CD8-positive, alpha-beta memory T cell (primary cell): ENCODE results near the gene PPP1R12B. TPM values are rescaled to one million over a fixed set of nuclear protein-coding genes. Genes with fewer than 3 reads are reported as not detected.
"Not testable (repeated sequence)": the region's sequence is repeated elsewhere in the genome, so short reads cannot be mapped to it uniquely, and the experiment has no call there.

Source experiments
- CTCF ChIA-PET: fragments of 350-600 bp; sonication (Branson Sonifier 250); formaldehyde crosslinking; loops from one replicate; lab custom pipeline; 2021; ENCODE audit warnings: antibody characterized with exemption; lab: Charles Lee
- POLR2A ChIA-PET: fragments of 350-600 bp; sonication (Branson Sonifier 250); formaldehyde crosslinking; loops from one replicate; lab custom pipeline; 2021; ENCODE audit warnings: antibody characterized with exemption; lab: Charles Lee
- DNase-seq, 5 donors: peaks; one replicate each; pipeline versions ENCODE4 v3.0.0 to v3.0.0-alpha.2; 2020 to 2022; ENCODE audit warnings: mixed read lengths in 1 of 5
- H3K27ac ChIP-seq: one replicate; pipeline ENCODE4 v1.7.0; 2013; ENCODE audit warnings: low read depth, mild to moderate bottlenecking, low read length, moderate library complexity
- H3K27me3 ChIP-seq: 2 replicates; pipeline ENCODE4 v1.7.0; 2013; ENCODE audit warnings: low read length, mild to moderate bottlenecking; ENCODE audit not compliant: insufficient read depth, poor library complexity, severe bottlenecking
- H3K36me3 ChIP-seq: 2 replicates; pipeline ENCODE4 v1.7.0; 2013; ENCODE audit warnings: mild to moderate bottlenecking, low read length, moderate library complexity; ENCODE audit not compliant: insufficient read depth
- H3K4me1 ChIP-seq: 2 replicates; pipeline ENCODE4 v1.7.0; 2013; ENCODE audit warnings: mild to moderate bottlenecking, low read length, moderate library complexity; ENCODE audit not compliant: insufficient read depth
- H3K4me3 ChIP-seq: 2 replicates; pipeline ENCODE4 v1.7.0; 2013; ENCODE audit warnings: mild to moderate bottlenecking, low read length
- H3K9me3 ChIP-seq: 2 replicates; pipeline ENCODE4 v1.7.0; 2013; ENCODE audit warnings: mild to moderate bottlenecking, low read length
- H3K27ac Mint-ChIP-seq, 8 donors: one replicate each; pipeline ENCODE4 v1.8.0; 2020 to 2021; ENCODE audit warnings: mixed read lengths in 8 of 8, mild to moderate bottlenecking in 6 of 8, inconsistent platforms in 3 of 8, moderate library complexity in 3 of 8
- H3K27me3 Mint-ChIP-seq, 2 donors: one replicate each; pipeline ENCODE4 v1.8.0; 2020 to 2021; ENCODE audit warnings: mixed read lengths in 2 of 2, mild to moderate bottlenecking in 1 of 2, moderate library complexity in 1 of 2
- H3K36me3 Mint-ChIP-seq, 3 donors: one replicate each; pipeline ENCODE4 v1.8.0; 2020 to 2021; ENCODE audit warnings: mixed read lengths in 3 of 3, inconsistent platforms in 1 of 3, mild to moderate bottlenecking in 1 of 3
- H3K4me1 Mint-ChIP-seq, 3 donors: one replicate each; pipeline ENCODE4 v1.8.0; 2020 to 2021; ENCODE audit warnings: mixed read lengths in 3 of 3, inconsistent platforms in 1 of 3, mild to moderate bottlenecking in 1 of 3
- H3K4me3 Mint-ChIP-seq, 7 donors: one replicate each; pipeline ENCODE4 v1.8.0; 2020 to 2021; ENCODE audit warnings: mixed read lengths in 7 of 7, mild to moderate bottlenecking in 6 of 7, moderate library complexity in 4 of 7, inconsistent platforms in 2 of 7
- H3K9me3 Mint-ChIP-seq, 5 donors: one replicate each; pipeline ENCODE4 v1.8.0; 2020 to 2022; ENCODE audit warnings: mixed read lengths in 5 of 5, mild to moderate bottlenecking in 3 of 5, moderate library complexity in 2 of 5, inconsistent platforms in 1 of 5
- polyA plus RNA-seq: library from polyadenylated mRNA; unstranded; fragments of 300-500 nt; fragmentation: Illumina TruSeq; gene quantifications from one replicate; pipeline ENCODE4 v1.2.3, GENCODE V29; 2021
- total RNA-seq, 2 experiments: library from RNA; stranded (reverse); gene quantifications; one replicate each; pipeline ENCODE4 v1.2.3, GENCODE V29; 2021

The PPP1R12B gene
- total and polyA plus RNA-seq, 3 experiments from 2014 or later = 11.7 to 13.1 (median 11.9) TPM

GRCh38 chr1:202493112-202493511 is 144.6 kb downstream of the PPP1R12B start:
- POLR2A ChIA-PET, H3K36me3 ChIP-seq, DNase-seq, CTCF ChIA-PET, H3K9me3 Mint-ChIP-seq, H3K27me3 ChIP-seq, H3K4me1 ChIP-seq, H3K4me3 Mint-ChIP-seq, H3K4me3 ChIP-seq, H3K27me3 Mint-ChIP-seq, H3K27ac ChIP-seq, H3K4me1 Mint-ChIP-seq, H3K27ac Mint-ChIP-seq, H3K9me3 ChIP-seq: not testable (repeated sequence)
- H3K36me3 Mint-ChIP-seq = peaks cover 27 to 83% (median 43%) of the 10 kb centered on the region in 3 donors

- no peaks in the 10 kb centered on the region for H3K9me3 Mint-ChIP-seq
These were observed 150.0 kb downstream of the PPP1R12B start for GRCh38 chr1:202498542-202498941.

GRCh38 chr1:202499997-202500396 is 151.5 kb downstream of the PPP1R12B start:
- POLR2A ChIA-PET, H3K4me1 Mint-ChIP-seq, H3K27ac ChIP-seq, H3K27me3 Mint-ChIP-seq, H3K4me1 ChIP-seq, H3K27me3 ChIP-seq, H3K9me3 ChIP-seq, H3K4me3 ChIP-seq, H3K9me3 Mint-ChIP-seq, H3K4me3 Mint-ChIP-seq, DNase-seq, H3K36me3 ChIP-seq: not testable (repeated sequence)
- Mint-ChIP-seq H3K27ac (peak overlapping the region in 1 of 8 donors; percentile 17), H3K36me3 (peaks cover 16 to 59% (median 30%) of the 10 kb centered on the region in 3 donors)
- CTCF ChIA-PET = interaction anchor here (1.2 kb wide), 1 partner anchor 220 kb away, joined by 3 read pairs; no protein-coding TSS in a partner anchor

More at GRCh38 chr1:202498542-202498941, 150.0 kb downstream of the PPP1R12B start:
- ChIA-PET CTCF (no interaction called here), POLR2A (no interaction called here)
- DNase-seq = no peak
- H3K27ac ChIP-seq = no peak overlapping the region
- H3K4me3 ChIP-seq = no peak overlapping the region
- Mint-ChIP-seq H3K27ac (no peak overlapping the region), H3K27me3 (no peaks in the 10 kb centered on the region), H3K36me3 (peaks cover 16 to 65% (median 36%) of the 10 kb centered on the region in 3 donors), H3K4me1 (no peaks in the 10 kb centered on the region), H3K4me3 (no peak overlapping the region)
- no peaks in the 10 kb centered on the region for H3K9me3 ChIP-seq
- no peaks in the 10 kb centered on the region for H3K27me3 ChIP-seq
- no peaks in the 10 kb centered on the region for H3K4me1 ChIP-seq
- H3K36me3 ChIP-seq = peaks cover 6% of the 10 kb centered on the region

- POLR2A ChIA-PET = interaction anchor here (0.6 kb wide), 1 partner anchor 218 kb away, joined by 3 read pairs; no protein-coding TSS in a partner anchor
- H3K27me3 Mint-ChIP-seq = no peaks in the 10 kb centered on the region
These were observed 152.8 kb downstream of the PPP1R12B start for GRCh38 chr1:202501281-202501680.

GRCh38 chr1:202505356-202505755 is 156.9 kb downstream of the PPP1R12B start:
- H3K36me3 Mint-ChIP-seq = peaks cover 9 to 39% (median 18%) of the 10 kb centered on the region in 3 donors

More at GRCh38 chr1:202501281-202501680, 152.8 kb downstream of the PPP1R12B start:
- peaks cover 9 to 51% (median 26%) of the 10 kb centered on the region in 3 donors for H3K36me3 Mint-ChIP-seq
- Histone ChIP-seq H3K36me3 (no peaks in the 10 kb centered on the region), H3K27ac (no peak overlapping the region), H3K9me3 (no peaks in the 10 kb centered on the region), H3K4me1 (no peaks in the 10 kb centered on the region), H3K4me3 (no peak overlapping the region), H3K27me3 (no peaks in the 10 kb centered on the region)
- DNase-seq = no peak
- no peaks in the 10 kb centered on the region for H3K9me3 Mint-ChIP-seq
- no peak overlapping the region for H3K4me3 Mint-ChIP-seq
- H3K4me1 Mint-ChIP-seq = no peaks in the 10 kb centered on the region
- peak overlapping the region in 1 of 8 donors; percentile 24 for H3K27ac Mint-ChIP-seq
- CTCF ChIA-PET = interaction anchor here (1.2 kb wide), 1 partner anchor 219 kb away, joined by 6 read pairs; no protein-coding TSS in a partner anchor

GRCh38 chr1:202505880-202506575 is 157.5 kb downstream of the PPP1R12B start:
- DNase-seq, H3K27me3 ChIP-seq, CTCF ChIA-PET, H3K27me3 Mint-ChIP-seq, POLR2A ChIA-PET, H3K4me3 ChIP-seq, H3K9me3 Mint-ChIP-seq, H3K4me3 Mint-ChIP-seq, H3K36me3 ChIP-seq, H3K27ac Mint-ChIP-seq, H3K4me1 ChIP-seq, H3K27ac ChIP-seq, H3K4me1 Mint-ChIP-seq, H3K9me3 ChIP-seq: not testable (repeated sequence)
- H3K36me3 Mint-ChIP-seq = peaks cover 9 to 38% (median 18%) of the 10 kb centered on the region in 3 donors

More at GRCh38 chr1:202505356-202505755, 156.9 kb downstream of the PPP1R12B start:
- no peaks in the 10 kb centered on the region for H3K9me3 ChIP-seq
- H3K27me3 ChIP-seq = no peaks in the 10 kb centered on the region
- no peaks in the 10 kb centered on the region for H3K9me3 Mint-ChIP-seq
- ChIA-PET POLR2A (no interaction called here), CTCF (no interaction called here)
- H3K36me3 ChIP-seq = no peaks in the 10 kb centered on the region
- H3K4me1 Mint-ChIP-seq = no peaks in the 10 kb centered on the region
- H3K4me3 Mint-ChIP-seq = no peak overlapping the region
- H3K27me3 Mint-ChIP-seq = no peaks in the 10 kb centered on the region
- no peak overlapping the region for H3K4me3 ChIP-seq
- DNase-seq = no peak
- no peaks in the 10 kb centered on the region for H3K4me1 ChIP-seq
- no peak overlapping the region for H3K27ac ChIP-seq
- peak overlapping the region in 1 of 8 donors; percentile 58 for H3K27ac Mint-ChIP-seq

GRCh38 chr1:202508863-202509262 is 160.4 kb downstream of the PPP1R12B start:
- H3K9me3 ChIP-seq, H3K27me3 Mint-ChIP-seq, DNase-seq, H3K4me3 ChIP-seq, H3K27ac ChIP-seq, POLR2A ChIA-PET, H3K27ac Mint-ChIP-seq, H3K4me1 Mint-ChIP-seq, H3K9me3 Mint-ChIP-seq, H3K27me3 ChIP-seq, H3K4me1 ChIP-seq, CTCF ChIA-PET, H3K4me3 Mint-ChIP-seq, H3K36me3 ChIP-seq: not testable (repeated sequence)
- H3K36me3 Mint-ChIP-seq = peaks cover 0 to 23% (median 15%) of the 10 kb centered on the region in 3 donors

GRCh38 chr1:202513875-202514274 is 165.4 kb downstream of the PPP1R12B start:
- Mint-ChIP-seq H3K27ac (peak overlapping the region in 1 of 8 donors; percentile 49), H3K36me3 (peaks cover 7 to 26% (median 18%) of the 10 kb centered on the region in 3 donors)
- CTCF ChIA-PET, DNase-seq, H3K4me1 ChIP-seq, H3K4me3 ChIP-seq, POLR2A ChIA-PET, H3K4me1 Mint-ChIP-seq, H3K27me3 Mint-ChIP-seq, H3K9me3 ChIP-seq, H3K36me3 ChIP-seq, H3K27me3 ChIP-seq, H3K27ac ChIP-seq, H3K4me3 Mint-ChIP-seq, H3K9me3 Mint-ChIP-seq: not testable (repeated sequence)
